DOHH2 (cell line): Measurements from ENCODE around the gene ANKRD39.

Experiments
- EZH2phosphoT487 ChIP-seq: fragments of 200-600 bp; sonication (generic); IDR thresholded peaks from 2 replicates; pipeline ENCODE4 v1.6.1; 2017; ENCODE audit warnings: borderline replicate concordance, mild to moderate bottlenecking, antibody characterized with exemption, low read length, moderate library complexity, mixed read lengths
- TF ChIP-seq, protein P1 (sequence below): fragments of 200-600 bp; sonication (generic); IDR thresholded peaks from one replicate; pipeline ENCODE4 v1.5.1; 2014; ENCODE audit warnings: antibody characterized with exemption, mild to moderate bottlenecking, low read depth, low read length; ENCODE audit not compliant: poor library complexity, severe bottlenecking

DNA sequence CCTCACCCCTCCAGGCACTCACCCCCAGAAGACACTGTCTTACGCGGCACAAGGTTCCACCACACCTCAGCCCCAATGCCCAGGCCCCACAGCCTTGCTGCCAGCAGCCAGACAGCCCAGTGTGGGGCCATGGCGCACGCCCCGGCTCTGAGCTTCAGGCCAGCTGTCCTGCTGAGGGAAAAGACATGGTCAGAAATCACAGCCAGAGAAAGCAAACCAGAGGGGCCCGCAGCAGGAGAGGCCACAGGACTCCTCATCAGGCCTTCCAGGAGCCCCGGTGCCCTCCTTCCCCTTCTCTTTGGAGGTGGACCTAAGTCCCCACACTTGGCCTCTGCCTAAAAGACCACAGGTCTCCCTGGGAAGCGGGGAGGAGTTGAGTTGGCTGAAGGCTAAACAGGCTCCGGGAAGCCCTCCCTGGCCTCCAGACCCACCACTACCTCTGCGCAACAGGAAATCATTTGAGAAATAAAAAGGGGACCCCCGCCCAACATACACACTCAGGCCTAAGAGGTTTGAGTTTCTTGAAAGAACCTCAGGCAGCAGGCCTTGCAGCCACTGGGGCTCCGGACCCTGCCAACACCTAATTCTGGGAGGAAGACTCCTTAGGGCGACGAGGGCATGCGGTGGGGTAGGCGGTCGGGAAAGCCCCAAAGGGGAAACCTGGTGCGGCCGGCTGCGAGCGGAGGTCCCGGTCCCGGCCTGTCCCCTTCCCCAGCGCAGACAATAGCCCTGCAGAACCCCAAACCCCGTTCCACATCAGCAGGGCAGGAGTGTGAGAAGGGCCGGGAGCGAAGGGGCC lies 10.1 kb upstream of the ANKRD39 start:
- TF ChIP-seq, protein P1, sequence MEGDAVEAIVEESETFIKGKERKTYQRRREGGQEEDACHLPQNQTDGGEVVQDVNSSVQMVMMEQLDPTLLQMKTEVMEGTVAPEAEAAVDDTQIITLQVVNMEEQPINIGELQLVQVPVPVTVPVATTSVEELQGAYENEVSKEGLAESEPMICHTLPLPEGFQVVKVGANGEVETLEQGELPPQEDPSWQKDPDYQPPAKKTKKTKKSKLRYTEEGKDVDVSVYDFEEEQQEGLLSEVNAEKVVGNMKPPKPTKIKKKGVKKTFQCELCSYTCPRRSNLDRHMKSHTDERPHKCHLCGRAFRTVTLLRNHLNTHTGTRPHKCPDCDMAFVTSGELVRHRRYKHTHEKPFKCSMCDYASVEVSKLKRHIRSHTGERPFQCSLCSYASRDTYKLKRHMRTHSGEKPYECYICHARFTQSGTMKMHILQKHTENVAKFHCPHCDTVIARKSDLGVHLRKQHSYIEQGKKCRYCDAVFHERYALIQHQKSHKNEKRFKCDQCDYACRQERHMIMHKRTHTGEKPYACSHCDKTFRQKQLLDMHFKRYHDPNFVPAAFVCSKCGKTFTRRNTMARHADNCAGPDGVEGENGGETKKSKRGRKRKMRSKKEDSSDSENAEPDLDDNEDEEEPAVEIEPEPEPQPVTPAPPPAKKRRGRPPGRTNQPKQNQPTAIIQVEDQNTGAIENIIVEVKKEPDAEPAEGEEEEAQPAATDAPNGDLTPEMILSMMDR: no peak
- TF ChIP-seq EZH2phosphoT487: no peak; the same call in 1 of the 2 replicates
